ENCODE results near the gene PMEPA1.

PMEPA1 gene

GRCh38 chr20:57600320-57601210 is 109.2 kb downstream of the PMEPA1 start:
- DNase-seq = no peak

GRCh38 chr20:57598491-57598890 is 111.3 kb downstream of the PMEPA1 start:
- DNase-seq = no peak
